Progenitor cell of endocrine pancreas (in vitro differentiated cells): ENCODE data around the gene GIMAP4. TPM values are rescaled to one million over a fixed set of nuclear protein-coding genes. Genes with fewer than 3 reads are reported as not detected.
"Not testable (repeated sequence)": the region's sequence is repeated elsewhere in the genome, so short reads cannot be mapped to it uniquely, and the experiment has no call there.

Experiments used
- DNase-seq: peaks from one replicate; pipeline ENCODE4 v3.0.0; 2021; ENCODE audit warnings: low spot score; ENCODE audit not compliant: unreplicated experiment
- H3K27ac Mint-ChIP-seq: 2 replicates; pipeline ENCODE4 v1.8.0; 2021; ENCODE audit warnings: mild to moderate bottlenecking, moderate library complexity, mixed read lengths
- H3K27me3 Mint-ChIP-seq: 2 replicates; pipeline ENCODE4 v1.8.0; 2021; ENCODE audit warnings: mixed read lengths
- H3K36me3 Mint-ChIP-seq: 2 replicates; pipeline ENCODE4 v1.8.0; 2022; ENCODE audit warnings: mixed read lengths; ENCODE audit not compliant: insufficient read depth
- H3K4me1 Mint-ChIP-seq: 2 replicates; pipeline ENCODE4 v1.8.0; 2021; ENCODE audit warnings: low read depth, mixed read lengths
- H3K4me3 Mint-ChIP-seq: 2 replicates; pipeline ENCODE4 v1.8.0; 2021; ENCODE audit warnings: low read depth, mild to moderate bottlenecking, moderate library complexity, mixed read lengths
- H3K9me3 Mint-ChIP-seq: 2 replicates; pipeline ENCODE4 v1.8.0; 2021; ENCODE audit warnings: low read depth, mixed read lengths
- CTCF ChIP-seq: fragments of 200-600 bp; sonication (generic); IDR thresholded peaks from one replicate; pipeline ENCODE4 v1.5.0; 2021; ENCODE audit warnings: antibody characterized with exemption, mild to moderate bottlenecking; ENCODE audit not compliant: unreplicated experiment
- total RNA-seq: library from RNA; stranded (reverse); gene quantifications from 2 replicates; pipeline ENCODE4 v1.2.1, GENCODE V29; 2021

GIMAP4 gene
- total RNA-seq, 1 donor from 2014 or later: not detected

GRCh38 chr7:150594805-150595204, 27.6 kb downstream of the GIMAP4 start:
- Mint-ChIP-seq H3K27me3 (no peaks in the 10 kb centered on the region), H3K36me3 (no peaks in the 10 kb centered on the region), H3K4me1 (no peaks in the 10 kb centered on the region), H3K4me3 (no peak overlapping the region), H3K9me3 (peaks cover 52% of the 10 kb centered on the region), H3K27ac (no peak overlapping the region)
- no peak for DNase-seq
- no peak for TF ChIP-seq CTCF

- Mint-ChIP-seq H3K27ac (no peak overlapping the region), H3K4me1 (no peaks in the 10 kb centered on the region), H3K36me3 (no peaks in the 10 kb centered on the region), H3K9me3 (peaks cover 58% of the 10 kb centered on the region), H3K27me3 (no peaks in the 10 kb centered on the region), H3K4me3 (no peak overlapping the region)
- DNase-seq: no peak
- TF ChIP-seq CTCF: no peak
These were observed 28.2 kb downstream of the GIMAP4 start for GRCh38 chr7:150595361-150595760.

GRCh38 chr7:150603600-150603999, 36.4 kb downstream of the GIMAP4 start:
- not testable (repeated sequence) for H3K36me3 Mint-ChIP-seq, H3K27ac Mint-ChIP-seq, H3K4me3 Mint-ChIP-seq, DNase-seq, H3K4me1 Mint-ChIP-seq, H3K27me3 Mint-ChIP-seq
- peaks cover 40% of the 10 kb centered on the region for H3K9me3 Mint-ChIP-seq

GRCh38 chr7:150610233-150610632, 43.0 kb downstream of the GIMAP4 start:
- DNase-seq: no peak
- Mint-ChIP-seq H3K36me3 (no peaks in the 10 kb centered on the region), H3K9me3 (peaks cover 20% of the 10 kb centered on the region), H3K4me1 (no peaks in the 10 kb centered on the region), H3K27me3 (peaks cover 2% of the 10 kb centered on the region), H3K27ac (no peak overlapping the region), H3K4me3 (no peak overlapping the region)
- no peak for TF ChIP-seq CTCF

- no peak overlapping the region for H3K4me3 Mint-ChIP-seq
- peaks cover 14% of the 10 kb centered on the region for H3K9me3 Mint-ChIP-seq
- TF ChIP-seq CTCF: no peak
These were observed 45.7 kb downstream of the GIMAP4 start for GRCh38 chr7:150612925-150613324.

GRCh38 chr7:150613880-150614279, 46.7 kb downstream of the GIMAP4 start:
- H3K36me3 Mint-ChIP-seq: no peaks in the 10 kb centered on the region
- no peaks in the 10 kb centered on the region for H3K27me3 Mint-ChIP-seq

More at GRCh38 chr7:150612925-150613324, 45.7 kb downstream of the GIMAP4 start:
- Mint-ChIP-seq H3K4me1 (no peaks in the 10 kb centered on the region), H3K36me3 (no peaks in the 10 kb centered on the region), H3K27me3 (peaks cover 2% of the 10 kb centered on the region), H3K27ac (no peak overlapping the region)
- DNase-seq: no peak

GRCh38 chr7:150614426-150614825, 47.2 kb downstream of the GIMAP4 start:
- not testable (repeated sequence) for H3K4me1 Mint-ChIP-seq, H3K9me3 Mint-ChIP-seq, H3K36me3 Mint-ChIP-seq, H3K4me3 Mint-ChIP-seq, H3K27me3 Mint-ChIP-seq, H3K27ac Mint-ChIP-seq, DNase-seq

More at GRCh38 chr7:150613880-150614279, 46.7 kb downstream of the GIMAP4 start:
- peaks cover 8% of the 10 kb centered on the region for H3K9me3 Mint-ChIP-seq
- H3K27ac Mint-ChIP-seq: no peak overlapping the region
- no peak for TF ChIP-seq CTCF
- H3K4me3 Mint-ChIP-seq: no peak overlapping the region
- DNase-seq: no peak
- no peaks in the 10 kb centered on the region for H3K4me1 Mint-ChIP-seq

- not testable (repeated sequence) for DNase-seq, H3K27ac Mint-ChIP-seq, H3K36me3 Mint-ChIP-seq
These were observed 48.1 kb downstream of the GIMAP4 start for GRCh38 chr7:150615221-150615755.

More at GRCh38 chr7:150615221-150615755, 48.1 kb downstream of the GIMAP4 start:
- H3K4me1 Mint-ChIP-seq, H3K4me3 Mint-ChIP-seq, H3K9me3 Mint-ChIP-seq, H3K27me3 Mint-ChIP-seq: not testable (repeated sequence)
